HuH-7.5 (cell line): Measurements from ENCODE around the gene ZMPSTE24.

Experiments
- DNase-seq: peaks from one replicate; pipeline ENCODE4 v3.0.0; 2011; ENCODE audit warnings: low spot score

Gene ZMPSTE24

GRCh38 chr1:40264354-40264781, 6.3 kb downstream of the ZMPSTE24 start:
- DNase-seq, result no peak

- no peak for DNase-seq
These were observed 7.3 kb downstream of the ZMPSTE24 start for GRCh38 chr1:40265298-40265697.

- DNase-seq, result no peak
These were observed 7.9 kb downstream of the ZMPSTE24 start for GRCh38 chr1:40265919-40266318.

- DNase-seq, result no peak
These were observed 8.9 kb downstream of the ZMPSTE24 start for GRCh38 chr1:40266786-40267535.

GRCh38 chr1:40267767-40268187, 9.7 kb downstream of the ZMPSTE24 start:
- DNase-seq, result no peak

GRCh38 chr1:40268211-40268610, 10.2 kb downstream of the ZMPSTE24 start:
- DNase-seq, result no peak

GRCh38 chr1:40270152-40270834, 12.3 kb downstream of the ZMPSTE24 start:
- DNase-seq, result no peak

- no peak for DNase-seq
These were observed 14.7 kb downstream of the ZMPSTE24 start for GRCh38 chr1:40272653-40273213.

GRCh38 chr1:40273547-40274166, 15.6 kb downstream of the ZMPSTE24 start:
- DNase-seq, result no peak

GRCh38 chr1:40274331-40274730, 16.3 kb downstream of the ZMPSTE24 start:
- DNase-seq, result no peak

- no peak for DNase-seq
These were observed 18.1 kb downstream of the ZMPSTE24 start for GRCh38 chr1:40276122-40276521.

- no peak for DNase-seq
These were observed 23.8 kb downstream of the ZMPSTE24 start for GRCh38 chr1:40281853-40282252.

- no peak for DNase-seq
These were observed 33.3 kb downstream of the ZMPSTE24 start for GRCh38 chr1:40291293-40291692.

GRCh38 chr1:40299366-40300248, 41.6 kb downstream of the ZMPSTE24 start:
- DNase-seq, result no peak

GRCh38 chr1:40300249-40300567, 42.2 kb downstream of the ZMPSTE24 start:
- DNase-seq, result no peak

GRCh38 chr1:40300651-40301050, 42.6 kb downstream of the ZMPSTE24 start:
- no peak for DNase-seq

- no peak for DNase-seq
These were observed 43.0 kb downstream of the ZMPSTE24 start for GRCh38 chr1:40301066-40301465.

GRCh38 chr1:40301541-40302299, 43.7 kb downstream of the ZMPSTE24 start:
- DNase-seq, result no peak

- no peak for DNase-seq
These were observed 44.4 kb downstream of the ZMPSTE24 start for GRCh38 chr1:40302475-40302874.

GRCh38 chr1:40303051-40303771, 45.2 kb downstream of the ZMPSTE24 start:
- DNase-seq, result no peak
